Measurements from ENCODE around the gene TRIM17. TPM values are rescaled to one million over a fixed set of nuclear protein-coding genes. Genes with fewer than 3 reads are reported as not detected.

Gene TRIM17
- total RNA-seq, 2 donors from 2014 or later = not detected

GRCh38 chr1:228365271-228366061 is 51.2 kb downstream of the TRIM17 start:
- no peak for DNase-seq (ENCODE audit: low spot score)
- peaks cover 0 to 47% of the 10 kb centered on the region in 2 donors for H3K4me1 ChIP-seq
- no peaks in the 10 kb centered on the region for H3K36me3 ChIP-seq
- H3K27me3 ChIP-seq = no peaks in the 10 kb centered on the region
- peak overlapping the region; percentile 18 to 93 for H3K27ac ChIP-seq
- no peak overlapping the region for H3K4me3 ChIP-seq
- no peaks in the 10 kb centered on the region for H3K9me3 ChIP-seq
- TF ChIP-seq CTCF (IDR thresholded peaks at IDR 0.05) = no peak

- H3K36me3 ChIP-seq = no peaks in the 10 kb centered on the region
- peak overlapping the region; percentile 18 to 93 for H3K27ac ChIP-seq
- no peaks in the 10 kb centered on the region for H3K9me3 ChIP-seq
- no peak for DNase-seq (ENCODE audit: low spot score)
- H3K4me1 ChIP-seq = peaks cover 0 to 40% of the 10 kb centered on the region in 2 donors
- no peak overlapping the region for H3K4me3 ChIP-seq
- TF ChIP-seq CTCF (IDR thresholded peaks at IDR 0.05) = no peak
- no peaks in the 10 kb centered on the region for H3K27me3 ChIP-seq
Measured at GRCh38 chr1:228364706-228365213, 51.9 kb downstream of the TRIM17 start.

- peak overlapping the region in 1 of 2 donors; percentile 93 for H3K27ac ChIP-seq
- no peaks in the 10 kb centered on the region for H3K9me3 ChIP-seq
- no peak for TF ChIP-seq CTCF (IDR thresholded peaks at IDR 0.05)
- no peak overlapping the region for H3K4me3 ChIP-seq
- H3K36me3 ChIP-seq = no peaks in the 10 kb centered on the region
- no peaks in the 10 kb centered on the region for H3K27me3 ChIP-seq
- H3K4me1 ChIP-seq = peaks cover 0 to 35% of the 10 kb centered on the region in 2 donors
- no peak for DNase-seq (ENCODE audit: low spot score)
Measured at GRCh38 chr1:228364068-228364705, 52.5 kb downstream of the TRIM17 start.

GRCh38 chr1:228363686-228364067 is 53.0 kb downstream of the TRIM17 start:
- Histone ChIP-seq H3K4me3 (no peak overlapping the region), H3K27me3 (no peaks in the 10 kb centered on the region), H3K4me1 (peaks cover 0 to 31% of the 10 kb centered on the region in 2 donors), H3K36me3 (no peaks in the 10 kb centered on the region), H3K9me3 (no peaks in the 10 kb centered on the region), H3K27ac (peak overlapping the region in 1 of 2 donors; percentile 93)
- TF ChIP-seq CTCF (IDR thresholded peaks at IDR 0.05) = no peak
- no peak for DNase-seq (ENCODE audit: low spot score)

GRCh38 chr1:228362884-228363450 is 53.7 kb downstream of the TRIM17 start:
- Histone ChIP-seq H3K9me3 (no peaks in the 10 kb centered on the region), H3K27ac (peak overlapping the region in 1 of 2 donors; percentile 93), H3K4me3 (no peak overlapping the region), H3K27me3 (no peaks in the 10 kb centered on the region), H3K36me3 (no peaks in the 10 kb centered on the region), H3K4me1 (peaks cover 0 to 23% of the 10 kb centered on the region in 2 donors)
- DNase-seq (ENCODE audit: low spot score) = no peak
- no peak for TF ChIP-seq CTCF (IDR thresholded peaks at IDR 0.05)
